Calu3 (cell line): ENCODE data around the gene HIGD1A. TPM values are rescaled to one million over a fixed set of nuclear protein-coding genes. Genes with fewer than 3 reads are reported as not detected.

Source experiments
- BruUV-seq: library from RNA; stranded (reverse); fragments of 400-500 nt; replicated peaks from 2 replicates; lab custom pipeline; 2021; lab: Mats Ljungman, UMichigan
- CTCF ChIA-PET: fragments of 300-600 bp; sonication (Branson Sonifier 250); formaldehyde crosslinking; loops from one replicate; lab custom pipeline; 2022; ENCODE audit warnings: antibody characterized with exemption; lab: Charles Lee
- DNase-seq: peaks from one replicate; pipeline ENCODE4 v3.0.0; 2022
- H3K27ac Mint-ChIP-seq: one replicate; pipeline ENCODE4 v1.8.0; 2022; ENCODE audit warnings: mixed read lengths; ENCODE audit not compliant: unreplicated experiment
- H3K27me3 Mint-ChIP-seq: one replicate; pipeline ENCODE4 v1.8.0; 2022; ENCODE audit warnings: mixed read lengths; ENCODE audit not compliant: unreplicated experiment
- H3K36me3 Mint-ChIP-seq: one replicate; pipeline ENCODE4 v1.8.0; 2022; ENCODE audit warnings: mild to moderate bottlenecking, moderate library complexity, mixed read lengths; ENCODE audit not compliant: insufficient read depth, unreplicated experiment
- H3K4me1 Mint-ChIP-seq: one replicate; pipeline ENCODE4 v1.8.0; 2022; ENCODE audit warnings: mild to moderate bottlenecking, low read depth, mixed read lengths; ENCODE audit not compliant: unreplicated experiment
- H3K4me3 Mint-ChIP-seq: one replicate; pipeline ENCODE4 v1.8.0; 2022; ENCODE audit warnings: mild to moderate bottlenecking, low read depth, moderate library complexity, mixed read lengths; ENCODE audit not compliant: unreplicated experiment
- H3K9me3 Mint-ChIP-seq: one replicate; pipeline ENCODE4 v1.8.0; 2022; ENCODE audit warnings: low read depth, mixed read lengths; ENCODE audit not compliant: unreplicated experiment
- intact Hi-C: fragments of 100-400 bp; cut with micrococcal nuclease; formaldehyde crosslinking; loops from one replicate; pipeline ENCODE4 v1.10.0; 2022; ENCODE audit not compliant: unreplicated experiment
- total RNA-seq: library from RNA; stranded (reverse); gene quantifications from 2 replicates; pipeline ENCODE4 v1.2.3, GENCODE V29; 2022
- TF ChIP-seq, protein P1 (sequence below): fragments of 200-600 bp; IDR thresholded peaks from one replicate; pipeline ENCODE4 v1.8.0; 2022; ENCODE audit warnings: antibody characterized with exemption; ENCODE audit not compliant: unreplicated experiment

The HIGD1A gene
- total RNA-seq, 1 experiment from 2014 or later, result 88.1 TPM

DNA sequence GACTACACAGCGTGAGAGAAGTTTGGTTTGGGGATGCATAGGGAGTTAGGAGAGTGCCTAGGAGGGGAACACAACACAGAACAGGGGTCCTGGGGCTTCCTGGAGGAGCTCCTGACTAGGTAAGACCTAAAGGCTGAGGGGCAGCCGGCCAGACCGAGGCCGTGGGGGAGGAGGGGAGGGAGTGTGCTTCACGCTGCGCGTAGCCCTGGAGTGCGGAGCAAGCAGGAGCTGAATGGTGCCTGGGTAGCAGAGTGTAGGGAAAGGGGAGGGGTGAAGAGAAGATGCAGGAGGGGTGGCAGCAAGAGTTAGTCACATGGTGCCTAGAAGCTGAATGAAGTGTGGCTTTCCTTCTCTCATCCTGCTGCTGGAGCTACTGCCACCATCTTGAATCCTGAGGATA, 69.3 kb downstream of the HIGD1A start:
- Mint-ChIP-seq H3K27me3 (no peaks in the 10 kb centered on the region), H3K9me3 (no peaks in the 10 kb centered on the region), H3K27ac (no peak overlapping the region), H3K36me3 (no peaks in the 10 kb centered on the region), H3K4me1 (peaks cover 10% of the 10 kb centered on the region), H3K4me3 (no peak overlapping the region)
- CTCF ChIA-PET, result interaction anchor here (0.6 kb wide), 1 partner anchor 10 kb away, joined by 3 read pairs; no protein-coding TSS in a partner anchor
- no peak for DNase-seq
- no TSS peak for BruUV-seq
- TF ChIP-seq, protein P1, sequence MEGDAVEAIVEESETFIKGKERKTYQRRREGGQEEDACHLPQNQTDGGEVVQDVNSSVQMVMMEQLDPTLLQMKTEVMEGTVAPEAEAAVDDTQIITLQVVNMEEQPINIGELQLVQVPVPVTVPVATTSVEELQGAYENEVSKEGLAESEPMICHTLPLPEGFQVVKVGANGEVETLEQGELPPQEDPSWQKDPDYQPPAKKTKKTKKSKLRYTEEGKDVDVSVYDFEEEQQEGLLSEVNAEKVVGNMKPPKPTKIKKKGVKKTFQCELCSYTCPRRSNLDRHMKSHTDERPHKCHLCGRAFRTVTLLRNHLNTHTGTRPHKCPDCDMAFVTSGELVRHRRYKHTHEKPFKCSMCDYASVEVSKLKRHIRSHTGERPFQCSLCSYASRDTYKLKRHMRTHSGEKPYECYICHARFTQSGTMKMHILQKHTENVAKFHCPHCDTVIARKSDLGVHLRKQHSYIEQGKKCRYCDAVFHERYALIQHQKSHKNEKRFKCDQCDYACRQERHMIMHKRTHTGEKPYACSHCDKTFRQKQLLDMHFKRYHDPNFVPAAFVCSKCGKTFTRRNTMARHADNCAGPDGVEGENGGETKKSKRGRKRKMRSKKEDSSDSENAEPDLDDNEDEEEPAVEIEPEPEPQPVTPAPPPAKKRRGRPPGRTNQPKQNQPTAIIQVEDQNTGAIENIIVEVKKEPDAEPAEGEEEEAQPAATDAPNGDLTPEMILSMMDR, result no peak
- intact Hi-C loops, result no loop called here

DNA sequence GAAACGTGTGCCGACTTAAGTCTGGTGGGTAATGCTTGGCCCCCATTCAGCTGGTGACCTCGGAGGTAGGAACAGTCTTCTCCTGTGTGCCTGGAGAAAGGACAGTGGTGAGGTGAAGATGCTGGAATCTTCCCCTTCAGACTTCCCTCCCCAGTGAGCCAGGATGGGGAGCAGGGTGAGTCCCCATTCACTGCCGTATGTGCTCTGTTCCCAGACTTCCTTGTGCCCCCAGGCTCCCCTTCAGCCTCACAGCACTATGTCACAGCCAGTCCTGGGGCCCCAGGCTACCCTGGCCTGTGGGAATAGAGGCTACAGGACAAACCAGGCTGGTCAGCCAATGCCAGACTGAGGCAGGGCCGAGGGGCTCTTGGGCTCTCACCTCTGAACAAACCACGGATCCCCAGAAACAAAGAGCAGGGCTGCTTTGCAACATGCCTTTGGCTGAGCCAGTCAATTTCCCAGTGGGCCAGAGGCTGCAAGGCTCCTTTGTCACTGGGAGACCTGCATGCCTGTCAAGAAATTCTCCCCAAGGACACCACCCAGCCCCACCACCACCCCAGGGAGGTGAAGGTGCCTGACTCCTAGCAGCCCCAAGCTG, 69.9 kb downstream of the HIGD1A start:
- Mint-ChIP-seq H3K4me1 (peaks cover 10% of the 10 kb centered on the region), H3K27ac (no peak overlapping the region), H3K9me3 (no peaks in the 10 kb centered on the region), H3K27me3 (no peaks in the 10 kb centered on the region), H3K36me3 (peaks cover 5% of the 10 kb centered on the region), H3K4me3 (no peak overlapping the region)
- TF ChIP-seq, protein P1, result no peak
- BruUV-seq, result no TSS peak
- intact Hi-C loops, result no loop called here
- DNase-seq, result no peak
- CTCF ChIA-PET, result no interaction called here

DNA sequence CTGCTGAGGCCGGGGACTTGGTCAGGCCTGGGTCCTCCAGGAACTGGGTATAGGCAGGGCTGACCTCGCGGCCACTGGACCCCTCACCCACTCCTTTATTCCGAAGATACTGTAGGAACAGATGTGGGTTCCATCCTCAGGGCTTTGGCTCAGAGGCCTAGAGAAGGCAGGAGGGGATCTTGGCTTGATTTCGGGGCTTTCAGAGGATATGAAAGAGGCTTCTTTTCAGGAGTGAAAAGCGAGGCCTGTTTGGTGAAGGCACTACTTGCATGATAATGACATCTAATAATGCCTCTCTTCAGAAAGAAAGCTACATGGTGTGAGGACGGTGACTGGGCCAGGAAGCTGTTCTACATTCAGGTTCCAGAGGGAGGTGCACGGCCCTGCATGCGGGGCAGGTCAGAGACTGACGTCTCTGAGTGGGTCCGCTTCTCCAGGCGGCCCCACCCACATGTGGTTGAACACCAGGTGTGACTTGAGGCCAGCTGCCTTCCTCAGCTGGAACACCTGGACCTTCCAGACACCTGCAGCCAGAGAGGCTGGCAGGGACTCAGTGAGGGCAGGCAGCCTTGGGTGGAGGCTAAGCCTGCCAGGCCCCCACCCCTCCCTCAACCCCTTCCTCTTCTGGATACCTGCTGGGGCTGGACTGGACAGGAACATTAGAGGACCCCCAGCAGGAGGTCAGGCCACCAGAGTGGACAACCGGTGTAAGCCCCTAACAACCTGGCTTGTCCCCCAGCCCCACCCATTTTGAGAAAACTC, 70.6 kb downstream of the HIGD1A start:
- no TSS peak for BruUV-seq
- intact Hi-C loops, result no loop called here
- Mint-ChIP-seq H3K27ac (no peak overlapping the region), H3K27me3 (no peaks in the 10 kb centered on the region), H3K36me3 (peaks cover 8% of the 10 kb centered on the region), H3K9me3 (no peaks in the 10 kb centered on the region), H3K4me1 (peaks cover 10% of the 10 kb centered on the region), H3K4me3 (no peak overlapping the region)
- CTCF ChIA-PET, result no interaction called here
- TF ChIP-seq, protein P1, result no peak
- no peak for DNase-seq

Other genes starting within 250 kb of the HIGD1A start
- gene SEC22C, start 222.5 kb downstream of the HIGD1A start, total RNA-seq, result 32.1 and 42.3 TPM in 2 replicates
- 23.7 and 25.3 TPM in 2 replicates for gene SS18L2, start 213.6 kb downstream of the HIGD1A start, total RNA-seq
- 61.3 and 70.0 TPM in 2 replicates for gene NKTR, start 203.8 kb downstream of the HIGD1A start, total RNA-seq
- 6.0 and 7.2 TPM in 2 replicates for gene ZBTB47, start 150.8 kb downstream of the HIGD1A start, total RNA-seq
- gene KLHL40, start 119.0 kb downstream of the HIGD1A start, total RNA-seq, result not detected in 2 replicates
- gene HHATL, start 101.7 kb downstream of the HIGD1A start, total RNA-seq, result not detected in 2 replicates
- gene CCDC13, start 31.2 kb downstream of the HIGD1A start, total RNA-seq, result 0.66 and 0.68 TPM in 2 replicates
- 0.45 and 1.5 TPM in 2 replicates for gene ACKR2, start 5.0 kb upstream of the HIGD1A start, total RNA-seq
- gene CYP8B1, start 71.4 kb upstream of the HIGD1A start, total RNA-seq, result not detected in 2 replicates
- 1.1 and 1.2 TPM in 2 replicates for gene ZNF662, start 101.7 kb upstream of the HIGD1A start, total RNA-seq
- gene GASK1A, start 174.8 kb upstream of the HIGD1A start, total RNA-seq, result 1.6 and 2.3 TPM in 2 replicates